Breast epithelium (tissue), 4 donors: Measurements from ENCODE around the gene DPYD. TPM values are rescaled to one million over a fixed set of nuclear protein-coding genes. Genes with fewer than 3 reads are reported as not detected.

Experiments
- DNase-seq, 2 donors: peaks; one replicate each; pipeline ENCODE4 v3.0.0-alpha.2; 2019; ENCODE audit warnings: low spot score in 2 of 2
- H3K27ac ChIP-seq, 2 donors: fragments of 200-600 bp; sonication (generic) in 1 of 2; one replicate each; pipeline ENCODE4 v1.5.1; 2016 to 2019; ENCODE audit warnings: mild to moderate bottlenecking in 1 of 2
- H3K27me3 ChIP-seq, 2 donors: fragments of 200-600 bp; sonication (generic) in 1 of 2; one replicate each; pipeline versions ENCODE4 v1.5.1 to v1.6.0; 2017 to 2019; ENCODE audit warnings: control low read depth in 1 of 2, mild to moderate bottlenecking in 1 of 2
- H3K36me3 ChIP-seq: fragments of 200-600 bp; one replicate; pipeline ENCODE4 v1.5.1; 2019
- H3K4me1 ChIP-seq, 2 donors: fragments of 200-600 bp; sonication (generic); one replicate each; pipeline ENCODE4 v1.5.1; 2016 to 2019; ENCODE audit warnings: control low read depth in 1 of 2
- H3K4me3 ChIP-seq, 3 donors: fragments of 200-600 bp; sonication (generic); 1 replicate in 2 of 3; 2 replicates in 1 of 3; pipeline ENCODE4 v1.5.1; 2016 to 2019; ENCODE audit warnings: mild to moderate bottlenecking in 3 of 3, moderate library complexity in 2 of 3
- H3K9me3 ChIP-seq, 2 donors: fragments of 200-600 bp; sonication (generic) in 1 of 2; one replicate each; pipeline ENCODE4 v1.5.1; 2016 to 2019; ENCODE audit warnings: control low read depth in 1 of 2
- POLR2A ChIP-seq: fragments of 450-650 bp; IDR thresholded peaks from one replicate; pipeline ENCODE4 v1.6.1; 2016; ENCODE audit warnings: antibody characterized with exemption, mild to moderate bottlenecking, moderate library complexity
- POLR2AphosphoS5 ChIP-seq, 3 donors: sonication (generic); formaldehyde crosslinking; IDR thresholded peaks; one replicate each; pipeline ENCODE4 v1.6.1; 2017; ENCODE audit warnings: antibody characterized with exemption in 3 of 3
- intact Hi-C: fragments of 100-400 bp; cut with DNase I; formaldehyde crosslinking; loops from one replicate; pipeline ENCODE4 v1.15.1; 2023; ENCODE audit warnings: low total_unique reads
- total RNA-seq, 3 donors: library from RNA; depleted of rRNA; stranded (reverse); fragments of >200 nt; gene quantifications; one replicate each; pipeline ENCODE4 v1.1.0, GENCODE V29; 2016
- TF ChIP-seq, protein P1 (sequence below), 3 donors: fragments of 450-650 bp; IDR thresholded peaks; one replicate each; pipeline ENCODE4 v1.5.1; 2016 to 2017; ENCODE audit warnings: antibody characterized with exemption in 3 of 3, mild to moderate bottlenecking in 3 of 3, moderate library complexity in 3 of 3

DPYD gene
- total RNA-seq, 3 donors from 2014 or later = 56.4 to 95.1 (median 58.1) TPM

DNA sequence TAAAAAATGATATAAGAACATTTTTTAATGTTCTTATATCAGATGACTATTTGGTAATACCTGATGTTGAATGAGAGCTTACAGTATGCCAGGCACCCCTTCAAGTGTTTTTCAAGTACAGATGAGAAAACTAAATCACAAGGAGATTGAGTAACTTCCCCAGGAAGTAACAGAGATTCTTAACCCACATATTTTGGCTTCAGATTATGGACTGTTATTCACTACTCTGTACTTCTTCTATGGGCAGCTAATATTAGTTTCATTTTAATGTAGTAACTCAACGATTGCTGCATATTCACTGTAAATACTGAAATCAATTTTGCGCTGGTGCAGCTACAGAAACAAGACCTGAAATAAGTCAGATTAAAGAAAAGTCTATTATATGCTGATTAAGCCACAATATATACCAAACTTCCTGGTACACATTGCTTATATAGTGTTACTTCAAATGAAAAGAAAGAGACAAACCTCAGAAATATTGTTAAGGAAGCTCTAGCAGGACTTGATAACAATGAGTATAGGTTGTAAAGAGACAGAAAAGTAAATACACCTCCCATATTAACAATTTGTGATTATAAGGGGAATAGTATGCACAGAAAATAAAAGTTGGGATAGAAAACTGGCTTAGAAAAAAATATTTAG, 19.7 kb downstream of the DPYD start:
- Histone ChIP-seq H3K27me3 (no peaks in the 10 kb centered on the region), H3K9me3 (no peaks in the 10 kb centered on the region), H3K27ac (no peak overlapping the region), H3K4me1 (peaks cover 5 to 15% of the 10 kb centered on the region in 2 donors), H3K36me3 (no peaks in the 10 kb centered on the region), H3K4me3 (peak overlapping the region in 2 of 3 donors; percentile 3 to 26)
- intact Hi-C loops = no loop called here
- TF ChIP-seq POLR2AphosphoS5 (IDR thresholded peaks at IDR 0.05) (no peak), POLR2A (no peak)
- no peak for DNase-seq

- Histone ChIP-seq H3K9me3 (no peaks in the 10 kb centered on the region), H3K36me3 (no peaks in the 10 kb centered on the region), H3K4me1 (peaks cover 0 to 10% of the 10 kb centered on the region in 2 donors), H3K4me3 (no peak overlapping the region), H3K27ac (no peak overlapping the region), H3K27me3 (no peaks in the 10 kb centered on the region)
- no peak for DNase-seq
- TF ChIP-seq, protein P1, sequence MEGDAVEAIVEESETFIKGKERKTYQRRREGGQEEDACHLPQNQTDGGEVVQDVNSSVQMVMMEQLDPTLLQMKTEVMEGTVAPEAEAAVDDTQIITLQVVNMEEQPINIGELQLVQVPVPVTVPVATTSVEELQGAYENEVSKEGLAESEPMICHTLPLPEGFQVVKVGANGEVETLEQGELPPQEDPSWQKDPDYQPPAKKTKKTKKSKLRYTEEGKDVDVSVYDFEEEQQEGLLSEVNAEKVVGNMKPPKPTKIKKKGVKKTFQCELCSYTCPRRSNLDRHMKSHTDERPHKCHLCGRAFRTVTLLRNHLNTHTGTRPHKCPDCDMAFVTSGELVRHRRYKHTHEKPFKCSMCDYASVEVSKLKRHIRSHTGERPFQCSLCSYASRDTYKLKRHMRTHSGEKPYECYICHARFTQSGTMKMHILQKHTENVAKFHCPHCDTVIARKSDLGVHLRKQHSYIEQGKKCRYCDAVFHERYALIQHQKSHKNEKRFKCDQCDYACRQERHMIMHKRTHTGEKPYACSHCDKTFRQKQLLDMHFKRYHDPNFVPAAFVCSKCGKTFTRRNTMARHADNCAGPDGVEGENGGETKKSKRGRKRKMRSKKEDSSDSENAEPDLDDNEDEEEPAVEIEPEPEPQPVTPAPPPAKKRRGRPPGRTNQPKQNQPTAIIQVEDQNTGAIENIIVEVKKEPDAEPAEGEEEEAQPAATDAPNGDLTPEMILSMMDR (IDR thresholded peaks at IDR 0.05) = no peak
- TF ChIP-seq POLR2AphosphoS5 (IDR thresholded peaks at IDR 0.05) = no peak
- no peak for TF ChIP-seq POLR2A
- intact Hi-C loops = no loop called here
These were observed 21.9 kb downstream of the DPYD start for GRCh38 chr1:97898948-97899347.

- intact Hi-C loops = no loop called here
- no peak for DNase-seq
- Histone ChIP-seq H3K4me1 (no peaks in the 10 kb centered on the region), H3K27me3 (no peaks in the 10 kb centered on the region), H3K9me3 (no peaks in the 10 kb centered on the region), H3K4me3 (no peak overlapping the region), H3K27ac (no peak overlapping the region), H3K36me3 (no peaks in the 10 kb centered on the region)
- no peak for TF ChIP-seq POLR2AphosphoS5 (IDR thresholded peaks at IDR 0.05)
- TF ChIP-seq, protein P1 (IDR thresholded peaks at IDR 0.05) = no peak
- TF ChIP-seq POLR2A = no peak
These were observed 25.6 kb downstream of the DPYD start for GRCh38 chr1:97895278-97895677.

DNA sequence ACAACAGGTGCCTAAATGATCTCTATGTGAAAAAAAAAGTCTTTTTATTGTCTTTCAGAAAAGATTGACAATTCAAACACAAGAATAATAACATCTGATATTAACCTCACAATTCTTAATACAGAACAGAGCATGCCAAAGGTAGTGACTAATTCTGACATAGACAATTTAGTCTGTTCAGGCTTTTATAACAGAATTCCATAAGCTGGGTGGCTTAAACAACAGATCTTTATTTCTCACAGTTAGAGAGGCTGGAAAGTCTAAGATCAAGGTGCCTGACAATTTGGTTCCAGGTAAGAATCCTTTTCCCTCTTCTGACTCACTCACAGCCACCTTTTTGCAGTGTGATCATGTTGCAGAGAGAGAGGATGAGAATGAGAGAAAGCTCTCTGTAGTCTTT, 27.0 kb downstream of the DPYD start:
- no peaks in the 10 kb centered on the region for H3K27me3 ChIP-seq
- DNase-seq = no peak
- H3K4me3 ChIP-seq = no peak overlapping the region
- intact Hi-C loops = no loop called here
- no peaks in the 10 kb centered on the region for H3K4me1 ChIP-seq
- H3K36me3 ChIP-seq = no peaks in the 10 kb centered on the region
- H3K9me3 ChIP-seq = peaks cover 4 to 13% of the 10 kb centered on the region in 2 donors
- H3K27ac ChIP-seq = no peak overlapping the region
- TF ChIP-seq POLR2AphosphoS5 (IDR thresholded peaks at IDR 0.05) (no peak), POLR2A (no peak)
- TF ChIP-seq, protein P1 (IDR thresholded peaks at IDR 0.05) = no peak

- H3K27me3 ChIP-seq = no peaks in the 10 kb centered on the region
- no peak overlapping the region for H3K4me3 ChIP-seq
- TF ChIP-seq POLR2AphosphoS5 (IDR thresholded peaks at IDR 0.05) = no peak
- no peak for TF ChIP-seq POLR2A
- TF ChIP-seq, protein P1 (IDR thresholded peaks at IDR 0.05) = no peak
- peaks cover 15 to 22% of the 10 kb centered on the region in 2 donors for H3K9me3 ChIP-seq
- no peaks in the 10 kb centered on the region for H3K4me1 ChIP-seq
- H3K27ac ChIP-seq = no peak overlapping the region
- no peak for DNase-seq
- intact Hi-C loops = no loop called here
- H3K36me3 ChIP-seq = no peaks in the 10 kb centered on the region
These were observed 34.6 kb downstream of the DPYD start for GRCh38 chr1:97886199-97886598.
